Measurements from ENCODE around the gene TMEM170A. TPM values are rescaled to one million over a fixed set of nuclear protein-coding genes. Genes with fewer than 3 reads are reported as not detected.

TMEM170A gene
- total RNA-seq, 4 donors from 2014 or later, result 7.9 to 9.8 (median 8.6) TPM

- ATAC-seq (no peak), DNase-seq (no peak)
- no peak overlapping the region for H3K27ac ChIP-seq
- TF ChIP-seq CTCF (IDR thresholded peaks at IDR 0.05 in 4 of 5, conservative IDR thresholded peaks at IDR 0.05 in 1 of 5) (no peak), POLR2A (IDR thresholded peaks at IDR 0.05) (no peak)
- peaks cover 4 to 6% of the 10 kb centered on the region in 2 donors for H3K4me1 ChIP-seq
- no peaks in the 10 kb centered on the region for H3K36me3 ChIP-seq
- intact Hi-C loops (cut with DNase I; ENCODE audit: low total_unique reads) (no loop called here), in situ Hi-C loops (cut with MboI; ENCODE audit: low sequenced_read_pairs in 4 of 4) (loop anchor here in 2 of 4 donors (10.0 kb wide), 1 partner anchor 286 kb away; no protein-coding TSS in a partner anchor)
- no peaks in the 10 kb centered on the region for H3K27me3 ChIP-seq
- H3K4me3 ChIP-seq, result no peak overlapping the region
- no peaks in the 10 kb centered on the region for H3K9me3 ChIP-seq
These were observed 14.2 kb upstream of the TMEM170A start for GRCh38 chr16:75478480-75479345.

GRCh38 chr16:75477680-75478473, 13.4 kb upstream of the TMEM170A start:
- intact Hi-C loops (cut with DNase I; ENCODE audit: low total_unique reads) (no loop called here), in situ Hi-C loops (cut with MboI; ENCODE audit: low sequenced_read_pairs in 4 of 4) (loop anchor here in 2 of 4 donors (10.0 kb wide), 1 partner anchor 287 kb away; no protein-coding TSS in a partner anchor)
- no peak for ATAC-seq

GRCh38 chr16:75476817-75477216, 12.3 kb upstream of the TMEM170A start:
- no peak overlapping the region for H3K27ac ChIP-seq
- no peak overlapping the region for H3K4me3 ChIP-seq
- ATAC-seq (no peak), DNase-seq (no peak)
- H3K36me3 ChIP-seq, result no peaks in the 10 kb centered on the region
- TF ChIP-seq CTCF (IDR thresholded peaks at IDR 0.05 in 4 of 5, conservative IDR thresholded peaks at IDR 0.05 in 1 of 5) (no peak), POLR2A (IDR thresholded peaks at IDR 0.05) (no peak)
- H3K27me3 ChIP-seq, result no peaks in the 10 kb centered on the region
- in situ Hi-C loops (cut with MboI; ENCODE audit: low sequenced_read_pairs in 4 of 4) (loop anchor here in 2 of 4 donors (10.0 kb wide), 1 partner anchor 288 kb away; no protein-coding TSS in a partner anchor), intact Hi-C loops (cut with DNase I; ENCODE audit: low total_unique reads) (no loop called here)
- H3K9me3 ChIP-seq, result no peaks in the 10 kb centered on the region
- H3K4me1 ChIP-seq, result no peaks in the 10 kb centered on the region

More at GRCh38 chr16:75477680-75478473, 13.4 kb upstream of the TMEM170A start:
- Histone ChIP-seq H3K36me3 (no peaks in the 10 kb centered on the region), H3K27ac (no peak overlapping the region), H3K4me3 (no peak overlapping the region), H3K9me3 (no peaks in the 10 kb centered on the region), H3K27me3 (no peaks in the 10 kb centered on the region), H3K4me1 (peaks cover 0 to under 1% of the 10 kb centered on the region in 2 donors)
- TF ChIP-seq POLR2A (IDR thresholded peaks at IDR 0.05), result no peak
- TF ChIP-seq CTCF (IDR thresholded peaks at IDR 0.05 in 4 of 5, conservative IDR thresholded peaks at IDR 0.05 in 1 of 5), result no peak
- DNase-seq, result no peak

GRCh38 chr16:75475420-75475847, 10.9 kb upstream of the TMEM170A start:
- Histone ChIP-seq H3K36me3 (no peaks in the 10 kb centered on the region), H3K27me3 (no peaks in the 10 kb centered on the region), H3K9me3 (no peaks in the 10 kb centered on the region), H3K4me1 (no peaks in the 10 kb centered on the region), H3K27ac (no peak overlapping the region), H3K4me3 (no peak overlapping the region)
- intact Hi-C loops (cut with DNase I; ENCODE audit: low total_unique reads) (no loop called here), in situ Hi-C loops (cut with MboI; ENCODE audit: low sequenced_read_pairs in 4 of 4) (loop anchor here in 2 of 4 donors (10.0 kb wide), 1 partner anchor 289 kb away; no protein-coding TSS in a partner anchor)
- DNase-seq, result no peak
- ATAC-seq, result no peak
- TF ChIP-seq CTCF (IDR thresholded peaks at IDR 0.05 in 4 of 5, conservative IDR thresholded peaks at IDR 0.05 in 1 of 5) (no peak), POLR2A (IDR thresholded peaks at IDR 0.05) (no peak)

All from gastrocnemius medialis (tissue), 4 donors.